WI38 (cell line): ENCODE measurements around the gene MDFI.
"Not testable (repeated sequence)": the region's sequence is repeated elsewhere in the genome, so short reads cannot be mapped to it uniquely, and the experiment has no call there.

Source experiments
- H3K4me3 ChIP-seq: 2 replicates; pipeline ENCODE4 v1.5.1; 2011; ENCODE audit warnings: low read depth, mild to moderate bottlenecking, control low read depth, low read length
- TF ChIP-seq, protein P1 (sequence below): IDR thresholded peaks from 2 replicates; pipeline ENCODE4 v1.5.1; 2012; ENCODE audit warnings: low read depth, mild to moderate bottlenecking, control low read depth, low read length

MDFI gene

DNA sequence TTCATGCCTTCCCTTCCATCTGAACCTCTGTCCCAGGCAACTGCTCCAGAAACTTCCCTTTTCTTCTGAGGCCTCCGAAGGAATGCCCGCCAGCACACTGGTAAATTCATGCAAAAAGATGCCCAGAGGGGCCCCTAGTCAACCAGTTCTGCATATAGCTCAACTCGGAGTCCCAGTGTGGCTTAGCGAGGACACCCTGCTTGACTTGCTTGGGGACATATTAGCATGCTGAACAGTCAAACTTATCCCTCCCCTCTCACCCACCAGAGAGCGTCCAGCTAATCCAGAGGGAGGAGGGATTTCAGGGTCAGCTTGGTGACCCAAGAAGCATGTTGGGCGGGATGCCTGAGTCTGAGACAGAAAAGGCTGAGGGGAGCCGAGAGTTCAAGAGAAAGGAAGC lies 23.0 kb upstream of the MDFI start:
- H3K4me3 ChIP-seq, result no peak overlapping the region
- TF ChIP-seq, protein P1, sequence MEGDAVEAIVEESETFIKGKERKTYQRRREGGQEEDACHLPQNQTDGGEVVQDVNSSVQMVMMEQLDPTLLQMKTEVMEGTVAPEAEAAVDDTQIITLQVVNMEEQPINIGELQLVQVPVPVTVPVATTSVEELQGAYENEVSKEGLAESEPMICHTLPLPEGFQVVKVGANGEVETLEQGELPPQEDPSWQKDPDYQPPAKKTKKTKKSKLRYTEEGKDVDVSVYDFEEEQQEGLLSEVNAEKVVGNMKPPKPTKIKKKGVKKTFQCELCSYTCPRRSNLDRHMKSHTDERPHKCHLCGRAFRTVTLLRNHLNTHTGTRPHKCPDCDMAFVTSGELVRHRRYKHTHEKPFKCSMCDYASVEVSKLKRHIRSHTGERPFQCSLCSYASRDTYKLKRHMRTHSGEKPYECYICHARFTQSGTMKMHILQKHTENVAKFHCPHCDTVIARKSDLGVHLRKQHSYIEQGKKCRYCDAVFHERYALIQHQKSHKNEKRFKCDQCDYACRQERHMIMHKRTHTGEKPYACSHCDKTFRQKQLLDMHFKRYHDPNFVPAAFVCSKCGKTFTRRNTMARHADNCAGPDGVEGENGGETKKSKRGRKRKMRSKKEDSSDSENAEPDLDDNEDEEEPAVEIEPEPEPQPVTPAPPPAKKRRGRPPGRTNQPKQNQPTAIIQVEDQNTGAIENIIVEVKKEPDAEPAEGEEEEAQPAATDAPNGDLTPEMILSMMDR, result no peak

- TF ChIP-seq, protein P1, result no peak
- no peak overlapping the region for H3K4me3 ChIP-seq
Measured at GRCh38 chr6:41618598-41618997, 19.7 kb upstream of the MDFI start.

DNA sequence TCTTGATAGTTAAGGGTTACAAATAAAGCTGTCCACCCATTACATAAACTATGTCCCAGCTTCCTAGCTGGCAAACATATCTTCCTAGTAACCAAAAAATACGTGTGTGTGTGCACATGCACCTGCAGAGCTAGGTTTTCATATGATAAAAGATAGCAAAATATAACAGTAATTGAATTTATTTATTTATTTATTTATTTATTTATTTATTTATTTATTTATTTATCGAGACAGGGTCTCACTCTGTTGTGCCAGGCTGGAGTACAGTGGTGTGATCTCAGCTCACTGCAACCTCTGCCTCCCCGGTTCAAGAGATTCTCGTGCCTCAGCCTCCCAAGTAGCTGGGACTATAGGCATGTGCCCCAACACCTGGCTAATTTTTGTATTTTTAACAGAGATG lies 19.1 kb upstream of the MDFI start:
- not testable (repeated sequence) for H3K4me3 ChIP-seq

GRCh38 chr6:41621367-41621766 lies 16.9 kb upstream of the MDFI start:
- TF ChIP-seq, protein P1, result no peak
- no peak overlapping the region for H3K4me3 ChIP-seq

DNA sequence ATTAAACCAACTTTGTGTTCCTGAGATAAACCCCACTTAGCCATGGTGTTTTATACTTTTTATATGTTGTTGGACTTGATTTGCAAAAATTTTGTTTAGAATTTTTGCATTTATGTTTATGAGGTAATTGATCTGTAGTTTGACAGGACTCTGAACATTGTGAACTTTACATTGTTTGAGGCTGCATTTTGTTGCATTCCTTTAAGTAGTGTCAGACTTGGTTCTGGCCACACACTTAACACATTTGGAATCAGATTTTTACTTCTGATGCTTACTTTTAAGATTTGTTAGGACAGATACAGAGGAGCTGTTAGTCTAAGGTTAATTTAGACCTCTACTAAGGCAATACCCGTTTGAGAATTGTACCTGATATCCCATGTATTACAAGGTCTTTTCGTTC lies 16.5 kb upstream of the MDFI start:
- no peak overlapping the region for H3K4me3 ChIP-seq
- TF ChIP-seq, protein P1, result no peak

GRCh38 chr6:41622206-41622988 lies 15.9 kb upstream of the MDFI start:
- TF ChIP-seq, protein P1, result no peak
- H3K4me3 ChIP-seq, result no peak overlapping the region

DNA sequence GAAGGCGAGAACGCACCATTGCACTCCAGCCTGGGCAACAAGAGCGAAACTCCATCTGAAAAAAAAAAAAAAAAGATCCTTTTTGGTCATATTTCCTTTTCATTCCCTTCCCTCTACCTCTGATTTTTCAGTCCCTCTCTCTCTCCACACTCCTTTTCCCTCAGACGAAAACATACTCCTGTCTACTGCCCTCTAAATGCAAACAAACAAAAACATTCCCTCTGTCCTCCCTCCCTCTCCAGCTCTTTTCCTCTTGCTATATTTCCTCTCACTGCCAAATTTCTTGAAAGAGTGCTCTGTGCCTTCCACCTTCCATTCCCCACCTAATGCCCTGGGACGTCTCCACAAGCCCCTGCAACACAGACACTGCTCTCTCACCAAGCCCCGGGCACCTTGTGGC lies 14.9 kb upstream of the MDFI start:
- TF ChIP-seq, protein P1, result no peak
- H3K4me3 ChIP-seq, result no peak overlapping the region
